HG02763 (cell line): Measurements from ENCODE around the gene UBASH3A.

Experiments used
- ATAC-seq: cut with Tn5 transposase; IDR thresholded peaks from one replicate; pipeline ENCODE4 v1.9.1; 2021; ENCODE audit warnings: mild to moderate bottlenecking, moderate library complexity; ENCODE audit not compliant: unreplicated experiment

Gene UBASH3A

GRCh38 chr21:42447182-42447581 is 43.5 kb downstream of the UBASH3A start:
- ATAC-seq: no peak

DNA sequence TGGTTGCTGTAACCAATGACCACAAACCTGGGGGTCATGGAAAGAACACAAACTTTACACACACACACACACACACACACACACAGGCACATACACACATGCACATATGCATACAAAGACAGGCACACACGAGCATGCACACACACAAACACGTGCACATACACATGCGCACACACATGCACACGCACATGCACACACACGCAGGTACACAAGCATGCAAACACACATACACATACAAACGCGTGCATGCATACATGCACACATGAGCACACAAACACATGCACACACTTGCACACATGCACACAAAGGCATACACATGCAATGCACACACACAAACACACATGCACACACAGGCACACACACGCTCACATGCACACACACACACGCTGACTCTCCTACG is 44.0 kb downstream of the UBASH3A start:
- ATAC-seq: no peak

- no peak for ATAC-seq
These were observed 45.0 kb downstream of the UBASH3A start for GRCh38 chr21:42448686-42449085.

- ATAC-seq: no peak
These were observed 48.2 kb downstream of the UBASH3A start for GRCh38 chr21:42451941-42452340.

DNA sequence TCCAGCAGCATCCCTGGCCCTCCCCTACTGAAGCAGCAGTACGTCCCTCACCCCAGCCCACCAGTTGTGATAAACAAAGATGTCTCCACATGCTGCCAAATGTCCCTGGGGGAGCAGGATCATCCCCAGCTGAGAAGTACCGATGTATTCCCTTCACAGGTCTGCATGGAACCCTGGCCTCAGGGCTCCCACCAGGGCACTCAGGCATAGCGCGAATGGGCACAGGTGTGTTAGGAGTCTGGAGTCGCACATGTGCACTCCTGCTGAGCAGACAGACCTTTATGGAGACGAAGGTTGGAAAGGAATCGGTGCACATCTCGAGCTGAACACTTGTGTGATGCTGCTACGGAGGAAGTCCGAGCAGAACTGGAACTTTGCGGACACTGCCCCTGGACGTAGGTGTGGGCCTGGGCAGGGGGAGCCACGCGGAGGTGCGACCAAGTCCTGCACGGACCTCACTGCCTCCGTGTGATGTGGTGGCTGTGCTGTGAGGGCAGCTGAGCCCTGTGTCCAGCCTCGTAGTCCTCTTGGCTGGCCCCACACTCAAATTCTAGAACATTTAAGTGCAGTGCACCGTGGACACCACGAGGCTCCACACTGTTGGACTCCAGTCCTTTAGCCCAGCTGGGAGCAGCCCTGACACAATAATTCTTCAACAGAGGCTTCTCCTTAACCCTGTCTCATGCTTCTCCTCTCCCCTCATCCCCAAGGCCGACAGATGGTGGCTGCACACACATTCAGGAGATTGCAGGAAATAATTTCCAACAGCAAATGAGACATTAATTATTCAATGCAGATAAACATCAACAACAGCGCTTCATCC is 48.9 kb downstream of the UBASH3A start:
- ATAC-seq: no peak

- no peak for ATAC-seq
These were observed 49.7 kb downstream of the UBASH3A start for GRCh38 chr21:42453224-42453985.

DNA sequence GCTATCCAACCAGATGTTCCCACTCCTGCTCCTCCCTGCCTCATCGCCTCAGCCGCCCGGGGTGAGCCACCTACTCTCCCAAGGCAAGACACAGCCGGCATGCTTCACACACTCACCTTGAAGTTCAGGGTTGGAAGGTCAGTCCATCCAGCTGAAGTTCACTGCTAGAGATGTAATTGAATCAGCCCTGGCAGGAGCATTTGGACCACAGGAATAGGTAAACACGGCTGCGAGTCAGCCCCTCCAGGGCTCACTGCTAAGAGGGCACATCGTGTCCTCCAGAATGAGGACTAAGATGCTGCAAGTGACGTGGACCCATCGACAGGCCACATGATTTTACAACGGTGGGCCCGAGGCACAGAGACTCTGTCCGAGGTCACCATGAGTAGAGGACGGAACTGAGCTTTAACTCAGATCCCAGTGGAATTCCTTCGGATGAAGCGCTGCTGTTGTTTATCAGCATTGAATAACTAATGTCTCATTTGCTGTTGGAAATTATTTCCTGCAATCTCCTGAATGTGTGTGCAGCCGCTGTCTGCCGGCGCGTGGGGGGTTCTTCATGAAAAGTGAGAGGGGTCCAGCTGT is 50.4 kb downstream of the UBASH3A start:
- ATAC-seq: no peak

DNA sequence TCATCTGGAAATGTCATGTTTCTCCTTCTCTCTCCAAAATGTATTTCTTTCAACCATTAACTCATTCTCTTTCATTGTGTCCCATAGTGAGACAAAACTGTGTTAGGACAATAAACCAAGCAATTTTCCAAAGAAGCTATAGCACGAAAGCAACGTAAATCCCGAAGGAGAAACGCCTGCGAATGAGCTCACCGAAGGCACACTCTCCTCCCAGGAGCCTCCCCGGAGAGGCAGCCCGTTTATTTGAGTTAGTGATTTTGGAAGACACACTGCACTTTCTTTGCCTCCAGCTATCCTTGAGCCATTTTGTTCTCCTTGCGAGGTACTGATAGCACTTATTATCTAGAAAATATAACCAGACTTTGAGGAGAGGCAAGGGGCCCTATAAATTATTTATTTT is 51.1 kb downstream of the UBASH3A start:
- ATAC-seq: no peak

DNA sequence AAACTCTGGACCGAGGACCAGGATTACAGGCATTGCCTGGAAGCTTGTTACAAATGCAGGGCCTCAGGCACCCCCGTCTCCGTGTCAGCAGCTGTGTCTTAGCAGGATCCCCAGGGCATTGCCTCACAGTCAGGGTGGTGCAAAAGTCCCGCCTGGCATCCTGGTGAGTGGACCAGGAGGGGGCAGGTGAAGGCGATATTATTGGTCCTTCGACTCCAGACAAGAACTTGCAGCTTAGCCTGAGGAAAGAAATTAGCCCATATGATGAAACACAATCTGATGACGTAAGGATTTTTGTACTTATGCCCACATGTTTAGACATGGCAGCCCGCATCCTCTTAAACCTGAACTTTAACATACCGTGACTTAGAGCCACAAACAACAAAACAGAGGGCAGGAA is 51.5 kb downstream of the UBASH3A start:
- ATAC-seq: no peak

- ATAC-seq: no peak
These were observed 52.2 kb downstream of the UBASH3A start for GRCh38 chr21:42455754-42456440.

DNA sequence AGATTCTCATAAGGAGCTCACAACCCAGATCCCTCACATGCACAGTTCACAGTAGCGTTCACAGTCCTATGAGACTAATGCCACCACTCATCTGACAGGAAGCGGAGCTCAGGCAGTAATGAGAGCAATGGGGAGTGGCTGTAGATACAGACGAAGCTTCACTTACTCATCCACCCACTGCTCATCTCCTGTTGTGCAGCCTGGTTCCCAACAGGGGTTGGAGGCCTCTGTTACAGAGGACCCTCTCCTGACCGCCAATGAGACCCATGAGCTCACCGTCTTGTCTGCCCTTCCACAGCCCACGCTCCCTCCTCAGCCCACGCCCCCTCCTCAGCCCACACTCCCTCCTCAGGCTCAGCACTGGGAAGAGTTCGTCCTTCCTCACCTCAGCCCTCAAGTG is 52.8 kb downstream of the UBASH3A start:
- ATAC-seq: no peak

DNA sequence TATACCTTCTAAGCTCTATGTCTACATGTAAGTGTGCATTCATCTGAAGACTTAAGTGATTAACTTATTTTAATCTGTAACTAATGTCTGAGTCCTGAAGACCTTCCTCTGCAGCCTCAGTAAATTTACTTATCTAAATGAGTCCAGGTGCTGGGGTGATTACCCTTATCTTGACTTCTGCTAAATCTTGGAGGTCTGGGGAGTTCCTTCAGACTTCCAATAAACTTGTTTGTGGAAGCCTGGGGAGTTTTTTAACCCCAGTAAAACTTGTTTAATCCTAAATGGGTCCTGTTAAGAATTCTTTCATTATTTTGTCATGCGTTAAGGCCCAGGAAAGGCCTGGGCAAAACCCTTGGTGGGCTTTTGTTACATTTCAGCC is 55.4 kb downstream of the UBASH3A start:
- ATAC-seq: no peak

DNA sequence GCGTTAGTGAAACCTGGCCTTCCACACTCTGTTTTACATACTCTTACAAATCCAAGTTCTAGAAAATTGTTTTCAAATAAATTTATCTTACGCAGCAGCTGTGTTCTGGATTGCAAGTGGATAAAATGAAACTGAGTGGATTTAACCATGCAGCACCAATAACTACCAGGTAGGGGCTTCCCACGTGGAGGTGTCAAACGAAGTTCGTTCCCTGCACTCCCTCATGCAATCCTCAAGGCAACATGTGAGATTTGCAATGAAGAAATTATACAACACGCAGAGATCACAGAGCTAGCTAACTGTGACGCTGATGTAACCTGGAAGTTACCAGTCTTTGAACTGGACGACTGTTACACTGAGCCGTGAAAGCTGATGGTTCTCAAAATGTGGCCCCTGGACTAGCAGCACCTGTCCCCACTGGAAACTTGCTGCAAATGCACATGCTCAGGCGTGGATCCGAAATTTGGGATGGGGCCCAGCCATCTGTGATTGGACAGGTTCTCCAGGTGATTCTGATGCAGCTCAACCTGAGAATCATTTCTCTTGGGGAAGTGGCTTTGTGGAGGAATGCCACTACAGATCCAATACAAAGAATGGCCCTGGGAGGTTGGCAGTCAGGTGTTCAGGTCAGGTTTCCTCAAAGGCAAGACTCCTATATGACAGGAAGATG is 56.0 kb downstream of the UBASH3A start:
- ATAC-seq: no peak

DNA sequence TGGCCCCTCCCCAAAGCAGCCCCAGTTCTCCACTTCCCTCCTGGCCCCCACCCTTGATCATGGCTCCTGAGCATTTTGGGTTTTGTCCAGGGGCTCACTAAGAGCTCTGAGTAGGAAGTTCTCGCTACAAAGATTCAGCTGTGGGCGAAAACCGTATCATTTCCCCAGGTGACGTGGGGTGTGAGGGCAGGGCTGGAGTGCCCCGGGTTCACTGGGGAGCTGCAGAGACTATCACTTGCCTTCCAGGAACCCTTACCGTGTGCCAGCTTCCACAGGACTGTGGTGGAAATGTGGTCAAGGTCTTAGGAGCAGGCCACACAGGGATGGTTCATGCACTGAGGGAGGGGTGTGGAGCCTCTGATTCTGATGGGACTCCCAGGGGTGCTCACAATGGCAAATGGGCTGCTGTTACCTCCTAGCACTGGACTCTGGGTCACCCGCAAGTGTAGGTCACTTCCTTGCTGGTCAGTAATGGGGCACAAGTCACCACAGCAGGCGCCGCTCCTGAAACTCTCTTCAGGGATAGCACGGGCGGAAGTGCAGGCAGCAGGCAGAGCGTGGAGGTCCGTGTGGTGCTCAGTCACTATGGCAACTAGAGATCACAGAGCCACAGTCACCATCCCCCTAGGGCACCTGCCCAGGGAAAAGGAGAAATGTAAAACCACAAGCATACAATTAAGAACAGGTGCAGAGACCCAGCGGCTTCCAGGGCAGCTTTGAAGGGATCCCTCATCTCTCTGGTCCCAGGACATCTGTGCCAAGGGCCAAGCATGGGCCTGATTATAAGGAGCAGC is 56.9 kb downstream of the UBASH3A start:
- ATAC-seq: peak; percentile 47

GRCh38 chr21:42461185-42461520 is 57.5 kb downstream of the UBASH3A start:
- no peak for ATAC-seq

DNA sequence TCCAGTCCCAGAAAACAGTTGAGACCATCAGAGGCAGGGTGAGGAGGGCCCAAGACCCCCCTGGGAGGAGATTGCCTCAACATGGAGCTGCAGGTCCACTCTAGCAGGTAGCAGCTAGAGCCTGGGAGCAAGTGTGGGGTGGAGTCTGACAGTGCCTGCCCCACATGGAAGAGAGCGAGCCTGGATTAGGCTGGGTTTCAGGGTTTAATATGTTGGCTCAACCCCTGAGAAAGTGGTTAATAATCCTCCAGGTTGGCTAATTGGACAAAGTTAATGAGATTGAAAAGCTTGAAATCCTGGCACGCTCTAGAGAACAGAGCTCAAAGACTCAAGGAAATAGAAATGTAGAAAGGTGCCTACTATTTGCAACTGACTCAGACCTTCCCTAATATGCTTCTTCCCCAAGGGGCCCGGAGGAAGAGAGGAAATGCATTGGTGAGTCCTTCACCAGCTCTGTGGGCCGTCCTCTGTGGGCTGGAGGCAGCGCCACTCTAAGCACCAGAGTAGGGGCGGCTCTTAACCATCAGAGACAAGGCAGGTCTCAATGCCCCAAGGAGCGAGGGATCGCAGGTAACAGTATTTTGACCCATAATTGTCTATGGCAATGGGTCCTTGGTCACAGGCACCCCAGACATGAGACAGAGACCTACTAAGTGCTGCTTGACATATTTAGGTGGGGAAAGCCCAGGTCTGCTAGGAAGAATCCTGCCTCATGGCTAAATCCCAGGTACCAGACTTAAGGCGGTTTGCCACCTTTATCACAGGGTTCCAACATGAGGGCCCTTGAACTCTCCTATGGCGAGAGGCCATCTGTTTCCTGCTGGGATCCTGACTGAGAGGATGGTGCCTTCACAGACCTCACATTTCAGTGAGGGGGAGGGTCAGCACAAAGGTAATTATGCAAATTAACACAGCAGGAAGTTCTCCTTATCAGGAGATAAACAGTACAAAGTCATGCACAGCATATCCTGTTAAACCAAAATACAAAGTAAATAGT is 58.5 kb downstream of the UBASH3A start:
- ATAC-seq: no peak

GRCh38 chr21:42463861-42464515 is 60.3 kb downstream of the UBASH3A start:
- ATAC-seq: no peak

DNA sequence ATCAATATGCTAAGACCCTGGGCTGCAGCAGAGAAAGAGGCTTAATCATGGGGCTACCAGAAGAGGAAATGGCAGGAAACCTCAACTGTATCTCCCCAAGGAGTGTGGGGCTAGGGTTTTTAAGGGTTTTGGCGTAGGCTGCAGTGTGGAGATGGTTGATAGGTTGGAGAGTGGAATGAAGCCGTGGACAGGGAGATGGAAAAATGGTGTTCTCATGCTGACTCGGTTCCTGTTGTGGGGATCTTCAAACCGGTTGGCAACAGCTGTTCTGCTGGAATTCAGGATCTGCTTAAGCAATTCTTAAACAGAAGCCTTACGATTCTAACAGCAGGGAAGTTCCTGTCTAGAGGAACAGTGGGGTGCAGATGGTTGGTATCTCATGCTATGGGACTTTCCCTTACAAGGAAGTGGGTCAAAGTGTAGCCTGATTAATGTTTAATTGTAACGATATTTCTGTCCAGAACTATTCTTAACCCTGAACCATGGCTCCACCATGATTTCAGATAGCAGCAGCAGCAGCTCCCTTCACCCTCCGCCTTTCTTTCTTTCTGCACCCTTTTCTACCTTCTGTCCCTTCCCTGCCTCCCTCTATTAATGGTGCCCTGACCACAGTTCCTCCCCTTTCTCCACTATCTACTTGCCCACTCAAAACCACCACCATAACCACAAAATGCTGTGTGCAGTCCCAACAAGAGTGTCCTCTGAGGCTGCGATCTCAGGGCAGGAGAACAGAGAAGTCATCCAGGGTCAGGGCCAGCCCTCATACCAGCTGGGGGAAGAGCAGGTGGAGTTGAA is 61.5 kb downstream of the UBASH3A start:
- peak; percentile 30 for ATAC-seq
